Activated T-helper 17 cell treated with anti-CD3 and anti-CD28 coated beads, Interleukin-2, amount 50 U/mL, for 72 hours (primary cell): ENCODE results near the gene KRTAP10-4. TPM values are rescaled to one million over a fixed set of nuclear protein-coding genes. Genes with fewer than 3 reads are reported as not detected.
"Not testable (repeated sequence)": the region's sequence is repeated elsewhere in the genome, so short reads cannot be mapped to it uniquely, and the experiment has no call there.

ENCODE experiments used
- ATAC-seq: fragments of 150-1000 bp; cut with Tn5 transposase; replicated peaks from 2 replicates; pipeline ENCODE4 v1.10.0; 2021; ENCODE audit warnings: mild to moderate bottlenecking, moderate library complexity
- H3K27ac Mint-ChIP-seq: one replicate; pipeline ENCODE4 v1.8.0; 2022; ENCODE audit warnings: mixed read lengths
- H3K27me3 Mint-ChIP-seq: one replicate; pipeline ENCODE4 v1.8.0; 2022; ENCODE audit warnings: mixed read lengths
- H3K36me3 Mint-ChIP-seq: one replicate; pipeline ENCODE4 v1.8.0; 2022; ENCODE audit warnings: low read depth, mild to moderate bottlenecking, mixed read lengths
- H3K4me1 Mint-ChIP-seq: one replicate; pipeline ENCODE4 v1.8.0; 2022; ENCODE audit warnings: mixed read lengths
- H3K4me3 Mint-ChIP-seq: one replicate; pipeline ENCODE4 v1.8.0; 2022; ENCODE audit warnings: mild to moderate bottlenecking, mixed read lengths
- H3K9me3 Mint-ChIP-seq: one replicate; pipeline ENCODE4 v1.8.0; 2022; ENCODE audit warnings: mixed read lengths
- total RNA-seq, 2 donors: library from RNA; stranded (reverse); gene quantifications; one replicate each; pipeline ENCODE4 v1.2.3, GENCODE V29; 2022

Gene KRTAP10-4
- total RNA-seq, 2 donors from 2014 or later: not detected

DNA sequence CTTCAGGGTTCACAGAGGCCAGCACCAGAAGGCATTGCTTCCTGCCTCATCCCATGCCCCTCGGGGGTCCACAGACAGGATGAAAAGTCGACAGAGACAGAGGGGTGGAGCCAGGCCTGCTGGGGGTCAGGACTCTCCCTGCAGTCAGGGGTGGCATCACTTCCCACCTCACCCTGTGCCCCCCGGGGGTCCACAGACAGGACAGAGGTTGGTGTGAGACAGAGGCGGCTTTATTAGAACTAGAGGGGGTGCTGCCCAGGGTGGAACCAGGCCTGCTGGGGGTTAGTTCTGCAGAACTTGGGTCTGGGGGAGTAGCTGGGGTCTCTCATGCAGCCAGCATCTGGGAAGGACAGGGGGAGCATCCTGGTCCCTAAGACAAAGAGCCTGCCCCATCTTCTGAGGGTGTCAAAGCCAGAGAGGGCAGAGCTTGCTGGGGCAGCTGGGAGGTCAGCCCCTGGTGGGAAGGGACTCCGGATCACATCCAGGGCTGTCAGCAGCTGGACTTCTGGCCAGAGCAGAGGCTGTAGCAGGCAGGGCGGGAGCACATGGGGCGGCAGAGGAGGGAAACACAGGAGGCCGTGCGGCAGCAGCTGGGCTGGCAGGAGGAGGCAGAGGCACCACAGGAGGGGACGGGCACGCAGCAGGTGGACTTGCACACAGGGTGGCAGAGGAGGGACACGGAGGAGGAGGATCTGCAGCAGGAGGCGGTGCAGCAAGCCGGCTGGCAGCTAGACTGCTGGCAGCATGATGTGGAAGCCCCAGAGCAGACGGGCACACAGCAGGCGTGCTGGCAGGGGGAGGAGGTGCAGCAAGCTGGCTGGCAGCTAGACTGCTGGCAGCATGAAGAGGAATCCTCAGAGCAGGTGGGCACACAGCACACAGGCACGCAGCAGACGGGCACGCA lies 17.6 kb downstream of the KRTAP10-4 start:
- not testable (repeated sequence) for ATAC-seq, H3K9me3 Mint-ChIP-seq, H3K4me1 Mint-ChIP-seq

DNA sequence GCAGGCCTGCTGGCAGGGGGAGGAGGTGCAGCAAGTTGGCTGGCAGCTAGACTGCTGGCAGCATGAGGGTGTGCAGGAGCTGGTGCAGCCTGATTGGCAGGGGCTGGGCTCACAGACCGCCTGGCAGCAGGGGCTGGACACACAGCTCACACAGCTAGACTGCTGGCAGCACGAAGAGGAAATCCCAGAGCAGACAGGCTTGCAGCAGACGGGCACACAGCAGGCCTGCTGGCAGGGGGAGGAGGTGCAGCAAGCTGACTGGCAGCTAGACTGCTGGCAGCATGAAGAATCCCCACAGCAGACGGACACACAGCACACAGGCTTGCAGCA lies 18.2 kb downstream of the KRTAP10-4 start:
- not testable (repeated sequence) for H3K27ac Mint-ChIP-seq, H3K36me3 Mint-ChIP-seq, H3K27me3 Mint-ChIP-seq, H3K4me3 Mint-ChIP-seq, ATAC-seq, H3K9me3 Mint-ChIP-seq, H3K4me1 Mint-ChIP-seq

More for the DNA sequence above, 17.6 kb downstream of the KRTAP10-4 start:
- peaks cover 14% of the 10 kb centered on the region for H3K27me3 Mint-ChIP-seq
- not testable (repeated sequence) for H3K36me3 Mint-ChIP-seq, H3K4me3 Mint-ChIP-seq, H3K27ac Mint-ChIP-seq

DNA sequence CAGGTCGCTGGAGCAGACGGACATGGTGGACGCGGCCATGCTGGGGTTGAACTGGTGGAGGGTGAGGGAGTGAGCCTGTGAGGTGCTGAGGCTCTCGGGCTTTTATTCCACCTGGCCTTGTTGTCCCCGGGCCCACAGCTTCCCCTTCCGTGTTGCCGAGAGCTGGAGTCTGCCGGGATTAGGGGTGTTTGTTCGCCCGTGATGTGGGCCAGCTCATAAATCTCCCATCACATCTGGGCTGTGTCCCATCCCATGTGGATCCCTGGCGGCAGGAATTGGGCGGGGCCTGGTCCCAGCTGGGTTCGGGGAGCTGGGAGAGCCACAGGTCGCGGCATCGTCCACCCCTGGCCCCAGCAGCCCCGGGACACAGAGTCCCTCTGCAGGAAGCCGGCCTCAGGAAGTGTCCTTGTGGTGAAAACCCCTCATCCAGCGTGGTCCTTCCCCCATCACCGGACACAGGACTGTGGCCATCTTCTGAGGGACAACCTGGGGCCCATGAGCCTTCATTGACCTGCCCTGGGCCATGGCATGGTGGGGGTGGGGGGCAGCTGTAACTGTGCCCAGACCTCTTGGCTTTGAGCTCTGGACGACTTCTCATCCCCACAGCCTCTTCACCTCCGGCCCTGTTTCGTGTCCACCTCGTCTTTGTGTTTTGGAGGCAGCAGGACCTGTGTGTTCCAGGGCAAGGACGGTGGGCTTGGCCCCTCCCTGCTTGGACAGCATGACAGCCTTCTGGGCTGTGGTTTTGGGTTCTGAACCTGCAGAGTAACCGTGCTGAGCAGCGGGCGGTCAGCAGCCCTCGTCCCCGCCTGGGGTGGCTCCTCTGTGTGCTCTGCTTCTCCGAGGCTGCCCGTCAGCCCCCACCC lies 19.1 kb downstream of the KRTAP10-4 start, which contains the start of gene KRTAP10-6:
Gene KRTAP10-6, minus strand, starts transcription at position 60 of the 866 bp plus-strand sequence. Its CDS starts 21 bp downstream, at position 39.
- H3K27ac Mint-ChIP-seq: no peak within 1 kb of the TSS
- H3K36me3 Mint-ChIP-seq: no peaks in the 10 kb centered on the region
- H3K27me3 Mint-ChIP-seq: peaks cover 3% of the 10 kb centered on the region
- no peaks in the 10 kb centered on the region for H3K4me1 Mint-ChIP-seq
- ATAC-seq: no peak
- H3K4me3 Mint-ChIP-seq: no peak within 1 kb of the TSS
- no peaks in the 10 kb centered on the region for H3K9me3 Mint-ChIP-seq

DNA sequence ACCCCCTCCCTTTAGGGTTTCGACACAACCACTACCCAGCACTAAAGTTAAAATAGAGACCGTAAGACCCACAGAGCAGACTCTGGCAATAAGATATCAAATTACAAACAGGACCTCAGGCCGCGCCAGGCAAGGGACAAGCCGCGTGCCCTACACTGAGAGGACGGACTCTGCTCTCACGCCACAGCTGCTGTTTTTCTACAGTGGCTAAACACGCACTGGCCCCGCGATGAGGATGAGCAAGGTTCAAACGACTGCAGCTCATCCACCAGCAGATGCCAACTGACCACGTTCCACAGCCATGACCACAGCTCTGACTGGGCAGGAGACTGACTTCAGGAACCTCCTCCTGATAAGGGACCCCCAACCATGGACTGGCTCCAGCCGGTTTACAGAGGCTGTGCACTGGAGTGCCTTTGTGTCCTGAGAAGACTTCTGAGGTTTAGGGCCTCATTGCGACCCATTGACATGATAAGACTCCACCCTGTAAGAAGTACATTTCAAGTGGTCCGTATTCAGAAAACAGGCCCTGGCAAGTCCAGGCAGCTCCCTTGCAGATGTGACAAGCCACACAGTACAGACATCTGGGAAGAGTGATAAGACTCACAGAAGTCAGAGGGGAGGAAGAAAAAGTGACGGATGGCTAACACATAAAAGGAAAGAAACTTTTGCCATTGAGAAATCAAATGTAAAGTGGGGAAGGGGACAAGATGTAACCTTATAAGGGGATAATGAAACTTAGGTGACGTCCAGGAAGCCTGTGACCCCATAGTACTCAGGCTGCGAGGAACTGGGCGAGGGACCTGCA lies 20.3 kb downstream of the KRTAP10-4 start:
- Mint-ChIP-seq H3K4me1 (no peaks in the 10 kb centered on the region), H3K4me3 (no peak overlapping the region), H3K27ac (no peak overlapping the region), H3K9me3 (peaks cover 4% of the 10 kb centered on the region), H3K27me3 (peaks cover 7% of the 10 kb centered on the region), H3K36me3 (no peaks in the 10 kb centered on the region)
- ATAC-seq: no peak

DNA sequence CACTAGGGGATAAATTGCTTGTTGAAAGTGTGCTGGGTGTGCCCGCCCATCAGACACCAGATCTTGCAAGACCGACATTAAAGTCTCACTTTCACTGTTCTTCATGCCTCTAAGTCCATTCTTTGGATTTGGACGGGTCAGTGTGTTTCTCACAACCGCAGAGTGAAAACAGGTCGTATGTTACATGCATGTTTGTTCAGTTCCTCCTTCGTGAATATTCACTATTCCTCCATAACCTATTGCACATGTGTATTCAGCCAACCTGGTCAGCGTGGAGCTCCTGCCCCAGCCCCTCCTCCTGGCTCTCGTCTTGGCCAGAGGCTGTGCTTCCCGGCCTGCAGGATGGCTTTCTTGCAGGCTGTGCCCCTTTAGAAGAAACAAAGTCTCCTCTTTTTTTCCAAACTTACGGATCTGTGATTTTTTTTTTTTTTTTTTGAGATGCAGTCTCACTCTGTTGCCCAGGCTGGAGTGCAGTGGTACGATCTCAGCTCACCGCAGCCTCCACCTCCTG lies 20.9 kb downstream of the KRTAP10-4 start:
- Mint-ChIP-seq H3K9me3 (peaks cover 5% of the 10 kb centered on the region), H3K4me3 (no peak overlapping the region), H3K27me3 (peaks cover 4% of the 10 kb centered on the region), H3K36me3 (no peaks in the 10 kb centered on the region), H3K4me1 (no peaks in the 10 kb centered on the region), H3K27ac (no peak overlapping the region)
- no peak for ATAC-seq

DNA sequence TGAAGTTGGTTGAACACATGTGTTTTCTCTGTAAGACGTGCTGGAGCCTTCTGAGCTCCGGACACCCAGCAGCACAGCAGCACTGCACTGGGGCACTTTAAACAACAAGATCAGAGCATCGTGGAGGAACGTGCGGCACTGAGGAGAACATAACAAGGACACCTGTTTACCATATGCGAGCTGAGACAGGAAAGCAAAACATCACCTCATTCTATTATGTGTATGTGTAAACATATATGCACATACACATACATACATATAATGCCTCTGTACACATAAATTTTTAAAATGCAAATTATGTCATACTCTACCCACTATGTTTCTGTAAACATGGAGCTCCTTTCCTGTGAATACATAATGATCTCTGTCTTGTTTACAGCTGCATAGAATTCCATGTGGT lies 22.0 kb downstream of the KRTAP10-4 start:
- H3K9me3 Mint-ChIP-seq: peaks cover 5% of the 10 kb centered on the region
- no peak overlapping the region for H3K4me3 Mint-ChIP-seq
- H3K27ac Mint-ChIP-seq: no peak overlapping the region
- ATAC-seq: no peak
- no peaks in the 10 kb centered on the region for H3K4me1 Mint-ChIP-seq
- H3K36me3 Mint-ChIP-seq: no peaks in the 10 kb centered on the region
- peaks cover 4% of the 10 kb centered on the region for H3K27me3 Mint-ChIP-seq

DNA sequence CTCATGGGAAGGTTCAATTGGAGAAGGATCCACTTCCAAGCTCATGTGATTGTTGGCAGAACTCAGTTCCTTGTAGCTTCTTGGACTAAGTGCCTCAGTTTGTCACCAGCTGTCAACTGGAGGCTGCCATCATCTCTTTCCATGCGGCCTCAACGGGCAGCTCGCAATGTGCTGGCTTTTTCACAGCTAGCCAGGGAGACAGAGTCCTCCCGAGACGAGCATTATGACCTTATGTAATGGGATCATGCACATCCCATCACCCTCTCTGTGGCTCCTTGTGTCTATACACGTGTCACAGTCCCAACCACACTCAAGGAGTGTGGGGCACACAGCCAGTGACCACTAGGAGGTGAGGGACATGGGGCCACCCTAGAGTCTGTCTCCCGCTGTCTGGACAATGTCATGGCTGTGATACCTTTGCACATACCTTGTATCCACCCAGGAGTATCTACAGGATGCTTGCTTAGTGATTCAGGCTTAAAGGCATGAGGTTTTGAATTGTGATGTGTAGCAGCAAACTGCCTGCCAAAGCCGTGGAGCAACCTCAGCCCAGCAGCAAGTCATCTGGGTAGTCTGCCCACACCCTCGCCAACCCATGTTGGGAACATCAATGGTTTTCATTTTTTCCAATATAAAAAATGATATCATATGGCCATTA lies 22.7 kb downstream of the KRTAP10-4 start:
- H3K4me1 Mint-ChIP-seq: no peaks in the 10 kb centered on the region
- ATAC-seq: peak; percentile 28
- peaks cover 4% of the 10 kb centered on the region for H3K27me3 Mint-ChIP-seq
- peaks cover 5% of the 10 kb centered on the region for H3K9me3 Mint-ChIP-seq
- H3K4me3 Mint-ChIP-seq: no peak overlapping the region
- no peaks in the 10 kb centered on the region for H3K36me3 Mint-ChIP-seq
- no peak overlapping the region for H3K27ac Mint-ChIP-seq

DNA sequence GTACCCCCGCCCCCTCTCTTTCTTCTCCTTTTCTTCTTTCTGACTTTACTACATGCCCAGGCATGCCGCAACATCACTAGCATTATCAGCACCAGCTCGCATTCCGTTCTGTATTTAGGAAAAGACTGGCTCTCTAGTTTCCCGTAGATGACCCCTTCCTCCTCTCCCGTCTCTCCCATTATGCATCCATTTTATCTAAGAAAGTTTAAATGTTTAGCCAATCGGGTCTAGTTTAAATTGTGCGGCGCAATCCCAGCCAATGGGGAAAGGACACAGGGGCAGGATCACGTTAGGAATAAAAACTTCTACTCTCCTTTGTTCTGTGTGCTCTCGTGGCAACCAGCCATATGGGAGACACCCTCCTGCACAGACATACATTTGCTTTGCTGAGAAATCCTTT lies 24.5 kb downstream of the KRTAP10-4 start:
- Mint-ChIP-seq H3K27me3 (peaks cover 4% of the 10 kb centered on the region), H3K4me3 (no peak overlapping the region), H3K36me3 (no peaks in the 10 kb centered on the region), H3K9me3 (peaks cover 5% of the 10 kb centered on the region), H3K4me1 (no peaks in the 10 kb centered on the region), H3K27ac (no peak overlapping the region)
- no peak for ATAC-seq

DNA sequence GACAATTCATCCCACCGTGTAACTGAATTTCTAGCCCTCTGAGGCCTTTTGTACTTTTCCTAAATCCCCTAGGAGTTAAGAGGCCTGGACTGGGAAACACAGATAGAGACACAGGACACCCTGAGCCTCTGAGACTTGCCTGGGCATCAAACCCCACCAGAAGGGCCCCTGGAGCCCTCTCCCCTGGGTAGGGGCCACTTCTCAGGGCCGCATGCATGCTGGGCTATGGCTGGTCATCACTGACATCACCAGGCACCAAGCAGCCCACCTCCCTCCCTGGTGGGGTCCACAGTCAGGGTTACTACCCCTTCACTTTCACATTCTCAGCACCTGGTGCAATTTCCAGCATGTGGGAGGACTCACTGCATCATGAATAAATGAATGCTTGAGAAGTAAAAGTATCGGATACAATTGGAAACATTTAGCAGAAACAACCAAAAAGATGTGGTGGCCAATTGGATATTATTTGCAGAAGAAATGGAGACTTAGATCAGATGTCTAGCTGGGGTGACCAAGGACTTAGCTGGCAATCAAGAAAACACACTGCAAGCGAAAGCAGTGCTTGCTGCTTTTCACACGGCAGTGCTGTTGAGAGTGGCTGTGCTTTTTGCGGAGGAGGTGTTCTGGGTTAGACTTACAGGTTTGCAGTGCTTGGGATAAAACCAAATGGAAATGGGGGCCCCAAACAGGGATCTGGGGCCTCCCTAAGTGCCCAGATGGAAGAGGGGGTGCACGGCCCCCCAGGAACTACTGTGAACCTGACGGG lies 25.9 kb downstream of the KRTAP10-4 start:
- no peak for ATAC-seq
- H3K27ac Mint-ChIP-seq: no peak overlapping the region
- H3K4me3 Mint-ChIP-seq: no peak overlapping the region
- H3K27me3 Mint-ChIP-seq: peaks cover 4% of the 10 kb centered on the region
- no peaks in the 10 kb centered on the region for H3K36me3 Mint-ChIP-seq
- H3K9me3 Mint-ChIP-seq: peaks cover 5% of the 10 kb centered on the region
- no peaks in the 10 kb centered on the region for H3K4me1 Mint-ChIP-seq

DNA sequence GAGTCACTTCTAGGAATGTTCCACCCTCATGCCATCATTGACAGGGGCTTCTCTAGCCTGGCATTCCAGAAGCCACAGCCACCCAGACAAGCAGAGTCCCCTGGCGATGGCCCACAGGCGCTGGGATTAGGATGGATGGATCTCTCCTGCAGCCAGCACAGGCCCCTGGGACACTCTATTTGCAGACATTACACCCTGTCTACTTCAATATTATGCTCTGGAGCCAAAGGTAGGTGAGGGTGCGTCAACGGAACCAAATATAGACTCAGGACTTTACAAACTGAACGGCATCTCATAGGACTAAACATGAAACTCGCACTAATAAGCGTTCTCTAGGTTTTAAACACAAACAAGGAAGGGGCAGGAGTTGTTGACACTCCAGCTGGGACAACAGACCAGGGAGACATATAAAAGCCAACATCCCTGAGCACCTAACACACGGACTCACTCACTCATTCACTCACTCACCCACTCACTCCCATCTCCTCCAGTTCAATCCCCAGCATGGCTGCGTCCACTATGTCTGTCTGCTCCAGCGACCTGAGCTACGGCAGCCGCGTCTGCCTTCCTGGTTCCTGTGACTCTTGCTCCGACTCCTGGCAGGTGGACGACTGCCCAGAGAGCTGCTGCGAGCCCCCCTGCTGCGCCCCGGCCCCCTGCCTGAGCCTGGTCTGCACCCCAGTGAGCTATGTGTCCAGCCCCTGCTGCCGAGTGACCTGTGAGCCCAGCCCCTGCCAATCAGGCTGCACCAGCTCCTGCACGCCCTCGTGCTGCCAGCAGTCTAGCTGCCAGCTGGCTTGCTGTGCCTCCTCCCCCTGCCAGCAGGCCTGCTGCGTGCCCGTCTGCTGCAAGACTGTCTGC lies 26.8 kb downstream of the KRTAP10-4 start, which contains the start of gene KRTAP10-7:
Gene KRTAP10-7, plus strand, starts transcription at position 480 of the 861 bp plus-strand sequence. Its CDS starts 25 bp downstream, at position 505.
- not testable (repeated sequence) for H3K9me3 Mint-ChIP-seq, H3K4me1 Mint-ChIP-seq, H3K4me3 Mint-ChIP-seq, H3K27ac Mint-ChIP-seq, ATAC-seq, H3K27me3 Mint-ChIP-seq, H3K36me3 Mint-ChIP-seq

DNA sequence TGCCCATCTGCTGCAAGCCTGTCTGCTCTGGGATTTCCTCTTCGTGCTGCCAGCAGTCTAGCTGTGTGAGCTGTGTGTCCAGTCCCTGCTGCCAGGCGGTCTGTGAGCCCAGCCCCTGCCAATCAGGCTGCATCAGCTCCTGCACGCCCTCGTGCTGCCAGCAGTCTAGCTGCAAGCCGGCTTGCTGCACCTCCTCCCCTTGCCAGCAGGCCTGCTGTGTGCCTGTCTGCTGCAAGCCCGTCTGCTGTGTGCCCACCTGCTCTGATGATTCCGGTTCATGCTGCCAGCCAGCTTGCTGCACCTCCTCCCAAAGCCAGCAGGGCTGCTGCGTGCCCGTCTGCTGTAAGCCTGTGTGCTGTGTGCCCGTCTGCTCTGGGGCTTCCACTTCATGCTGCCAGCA lies 27.6 kb downstream of the KRTAP10-4 start:
- ATAC-seq, H3K4me1 Mint-ChIP-seq, H3K4me3 Mint-ChIP-seq, H3K9me3 Mint-ChIP-seq, H3K27me3 Mint-ChIP-seq, H3K36me3 Mint-ChIP-seq, H3K27ac Mint-ChIP-seq: not testable (repeated sequence)

DNA sequence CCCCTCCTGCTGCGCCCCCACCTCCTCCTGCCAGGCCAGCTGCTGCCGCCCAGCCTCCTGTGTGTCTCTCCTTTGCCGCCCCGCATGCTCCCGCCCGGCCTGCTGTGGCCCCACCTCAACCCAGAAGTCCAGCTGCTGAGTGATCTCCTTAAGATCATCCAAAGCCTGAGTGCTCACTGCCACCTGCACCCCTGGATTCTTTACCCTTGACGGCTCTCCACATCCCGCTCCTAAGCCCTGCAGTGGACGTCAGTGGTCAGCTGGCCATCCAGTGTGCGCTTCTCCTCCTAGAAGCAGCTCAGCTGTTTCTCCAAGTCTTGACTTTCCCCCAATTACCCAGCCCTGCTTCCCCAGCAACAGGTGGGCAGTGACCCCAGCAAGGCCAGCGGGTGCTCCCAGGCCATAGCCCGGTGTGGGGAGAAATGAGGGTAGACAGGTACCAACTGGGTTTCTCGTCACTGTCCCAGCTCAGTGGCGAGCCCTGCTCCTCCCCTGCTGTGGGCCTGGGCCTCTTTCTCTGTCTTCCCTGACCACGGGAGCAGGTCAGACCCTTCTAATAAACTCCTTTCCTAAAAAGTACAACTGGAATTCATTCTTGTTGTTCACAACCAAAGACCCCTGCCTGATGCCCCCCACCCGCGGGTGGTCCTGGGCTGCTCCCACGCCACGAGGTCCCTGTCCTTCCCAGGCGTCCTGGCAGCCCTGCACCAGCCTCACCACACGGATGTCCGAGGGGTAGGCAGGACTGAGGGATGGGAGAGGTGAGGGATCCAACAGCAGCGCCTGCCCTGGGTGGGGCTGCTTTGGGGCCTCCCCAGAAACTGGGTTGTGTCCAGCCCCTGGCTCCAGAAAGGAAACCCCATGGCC lies 28.3 kb downstream of the KRTAP10-4 start:
- no peak overlapping the region for H3K4me3 Mint-ChIP-seq
- peaks cover 4% of the 10 kb centered on the region for H3K27me3 Mint-ChIP-seq
- no peak overlapping the region for H3K27ac Mint-ChIP-seq
- H3K36me3 Mint-ChIP-seq: no peaks in the 10 kb centered on the region
- no peaks in the 10 kb centered on the region for H3K4me1 Mint-ChIP-seq
- H3K9me3 Mint-ChIP-seq: peaks cover 8% of the 10 kb centered on the region
- no peak for ATAC-seq
